ENCODE measurements around the gene MRPL24.

MRPL24 gene

DNA sequence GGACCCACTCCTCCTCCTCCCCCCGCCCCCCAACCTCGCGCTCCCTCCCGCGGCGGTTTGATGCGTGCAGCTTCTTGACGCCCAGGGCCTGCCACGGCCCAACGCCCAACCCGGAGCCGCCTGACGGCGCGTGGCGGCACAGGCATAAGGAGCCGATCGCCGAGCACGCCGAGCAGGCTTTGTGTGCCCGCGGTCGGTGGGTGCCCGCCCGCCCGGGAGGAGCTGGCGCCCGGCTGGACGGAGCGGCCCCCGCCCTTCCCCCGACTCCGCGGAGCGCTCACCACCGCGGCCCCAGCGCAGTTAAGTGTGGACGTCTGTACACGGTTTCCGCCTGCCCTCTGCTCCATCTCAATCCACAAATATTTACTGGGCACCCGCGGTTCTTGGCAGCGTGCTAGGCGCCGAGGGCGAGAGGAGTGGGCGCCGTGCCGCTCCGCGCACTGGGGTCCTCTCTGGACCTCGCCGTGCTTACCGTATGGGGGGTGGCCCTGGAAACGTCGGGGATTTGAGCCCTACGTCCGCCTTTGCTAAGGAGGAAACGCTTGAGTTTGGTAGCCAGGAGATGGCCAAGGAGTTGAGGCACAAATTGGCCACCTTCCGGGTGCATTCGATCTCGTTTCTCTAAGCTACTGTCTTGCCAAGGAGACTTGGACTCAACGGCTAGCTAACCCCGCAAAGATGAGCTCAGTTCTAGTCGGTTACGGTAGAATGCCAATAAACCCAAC, 11.0 kb upstream of the MRPL24 start (continued):
- TF ChIP-seq, protein P1, sequence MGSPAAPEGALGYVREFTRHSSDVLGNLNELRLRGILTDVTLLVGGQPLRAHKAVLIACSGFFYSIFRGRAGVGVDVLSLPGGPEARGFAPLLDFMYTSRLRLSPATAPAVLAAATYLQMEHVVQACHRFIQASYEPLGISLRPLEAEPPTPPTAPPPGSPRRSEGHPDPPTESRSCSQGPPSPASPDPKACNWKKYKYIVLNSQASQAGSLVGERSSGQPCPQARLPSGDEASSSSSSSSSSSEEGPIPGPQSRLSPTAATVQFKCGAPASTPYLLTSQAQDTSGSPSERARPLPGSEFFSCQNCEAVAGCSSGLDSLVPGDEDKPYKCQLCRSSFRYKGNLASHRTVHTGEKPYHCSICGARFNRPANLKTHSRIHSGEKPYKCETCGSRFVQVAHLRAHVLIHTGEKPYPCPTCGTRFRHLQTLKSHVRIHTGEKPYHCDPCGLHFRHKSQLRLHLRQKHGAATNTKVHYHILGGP (tag by site-specific recombination; IDR thresholded peaks at IDR 0.05), result no peak
- TF ChIP-seq ZFP69B (tag by site-specific recombination; IDR thresholded peaks at IDR 0.05) (no peak), ZNF558 (tag by site-specific recombination; IDR thresholded peaks at IDR 0.05) (no peak), KLF10 (tag by site-specific recombination; IDR thresholded peaks at IDR 0.05) (peak; percentile 63; the same call in 1 of the 2 replicates), ZNF658 (tag by site-specific recombination; IDR thresholded peaks at IDR 0.05) (no peak), ZNF624 (tag by site-specific recombination; IDR thresholded peaks at IDR 0.05) (no peak), ZNF302 (tag by site-specific recombination; IDR thresholded peaks at IDR 0.05; ENCODE audit: low read depth) (no peak), RBAK (tag by site-specific recombination; IDR thresholded peaks at IDR 0.05) (no peak), ZNF404 (tag by site-specific recombination; IDR thresholded peaks at IDR 0.05) (no peak), ZNF223 (tag by site-specific recombination; IDR thresholded peaks at IDR 0.05) (no peak), ZNF571 (tag by site-specific recombination; IDR thresholded peaks at IDR 0.05) (no peak), ZNF626 (tag by site-specific recombination; IDR thresholded peaks at IDR 0.05) (no peak), SP7 (tag by site-specific recombination; IDR thresholded peaks at IDR 0.05) (no peak; the same call in 1 of the 2 replicates), ZNF777 (tag by site-specific recombination; IDR thresholded peaks at IDR 0.05; ENCODE audit: borderline replicate concordance) (peak; percentile 88; the same call in 1 of the 2 replicates), ZNF211 (tag by site-specific recombination; IDR thresholded peaks at IDR 0.05; ENCODE audit: low read depth) (no peak), GFI1B (tag by site-specific recombination; IDR thresholded peaks at IDR 0.05) (no peak), ZBTB21 (tag by site-specific recombination; IDR thresholded peaks at IDR 0.05) (no peak), HOXC10 (CRISPR knock-in tag; IDR thresholded peaks at IDR 0.05) (no peak), ZBTB1 (tag by site-specific recombination; IDR thresholded peaks at IDR 0.05) (no peak), ZNF529 (tag by site-specific recombination; IDR thresholded peaks at IDR 0.05; ENCODE audit: insufficient replicate concordance) (no peak), ZNF600 (tag by site-specific recombination; IDR thresholded peaks at IDR 0.05) (peak; percentile 78), GLI2 (tag by site-specific recombination; IDR thresholded peaks at IDR 0.05; ENCODE audit: borderline replicate concordance, low read depth) (no peak), ZNF677 (tag by site-specific recombination; IDR thresholded peaks at IDR 0.05) (no peak), KLF7 (tag by site-specific recombination; IDR thresholded peaks at IDR 0.05; ENCODE audit: borderline replicate concordance) (peak; percentile 59; the same call in 1 of the 2 replicates), ZNF585B (tag by site-specific recombination; IDR thresholded peaks at IDR 0.05) (no peak)
- TF ChIP-seq, protein P2, sequence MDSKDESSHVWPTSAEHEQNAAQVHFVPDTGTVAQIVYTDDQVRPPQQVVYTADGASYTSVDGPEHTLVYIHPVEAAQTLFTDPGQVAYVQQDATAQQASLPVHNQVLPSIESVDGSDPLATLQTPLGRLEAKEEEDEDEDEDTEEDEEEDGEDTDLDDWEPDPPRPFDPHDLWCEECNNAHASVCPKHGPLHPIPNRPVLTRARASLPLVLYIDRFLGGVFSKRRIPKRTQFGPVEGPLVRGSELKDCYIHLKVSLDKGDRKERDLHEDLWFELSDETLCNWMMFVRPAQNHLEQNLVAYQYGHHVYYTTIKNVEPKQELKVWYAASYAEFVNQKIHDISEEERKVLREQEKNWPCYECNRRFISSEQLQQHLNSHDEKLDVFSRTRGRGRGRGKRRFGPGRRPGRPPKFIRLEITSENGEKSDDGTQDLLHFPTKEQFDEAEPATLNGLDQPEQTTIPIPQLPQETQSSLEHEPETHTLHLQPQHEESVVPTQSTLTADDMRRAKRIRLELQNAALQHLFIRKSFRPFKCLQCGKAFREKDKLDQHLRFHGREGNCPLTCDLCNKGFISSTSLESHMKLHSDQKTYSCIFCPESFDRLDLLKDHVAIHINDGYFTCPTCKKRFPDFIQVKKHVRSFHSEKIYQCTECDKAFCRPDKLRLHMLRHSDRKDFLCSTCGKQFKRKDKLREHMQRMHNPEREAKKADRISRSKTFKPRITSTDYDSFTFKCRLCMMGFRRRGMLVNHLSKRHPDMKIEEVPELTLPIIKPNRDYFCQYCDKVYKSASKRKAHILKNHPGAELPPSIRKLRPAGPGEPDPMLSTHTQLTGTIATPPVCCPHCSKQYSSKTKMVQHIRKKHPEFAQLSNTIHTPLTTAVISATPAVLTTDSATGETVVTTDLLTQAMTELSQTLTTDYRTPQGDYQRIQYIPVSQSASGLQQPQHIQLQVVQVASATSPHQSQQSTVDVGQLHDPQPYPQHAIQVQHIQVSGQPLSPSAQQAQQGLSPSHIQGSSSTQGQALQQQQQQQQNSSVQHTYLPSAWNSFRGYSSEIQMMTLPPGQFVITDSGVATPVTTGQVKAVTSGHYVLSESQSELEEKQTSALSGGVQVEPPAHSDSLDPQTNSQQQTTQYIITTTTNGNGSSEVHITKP (tag by site-specific recombination; IDR thresholded peaks at IDR 0.05), result no peak
- TF ChIP-seq, protein P3, sequence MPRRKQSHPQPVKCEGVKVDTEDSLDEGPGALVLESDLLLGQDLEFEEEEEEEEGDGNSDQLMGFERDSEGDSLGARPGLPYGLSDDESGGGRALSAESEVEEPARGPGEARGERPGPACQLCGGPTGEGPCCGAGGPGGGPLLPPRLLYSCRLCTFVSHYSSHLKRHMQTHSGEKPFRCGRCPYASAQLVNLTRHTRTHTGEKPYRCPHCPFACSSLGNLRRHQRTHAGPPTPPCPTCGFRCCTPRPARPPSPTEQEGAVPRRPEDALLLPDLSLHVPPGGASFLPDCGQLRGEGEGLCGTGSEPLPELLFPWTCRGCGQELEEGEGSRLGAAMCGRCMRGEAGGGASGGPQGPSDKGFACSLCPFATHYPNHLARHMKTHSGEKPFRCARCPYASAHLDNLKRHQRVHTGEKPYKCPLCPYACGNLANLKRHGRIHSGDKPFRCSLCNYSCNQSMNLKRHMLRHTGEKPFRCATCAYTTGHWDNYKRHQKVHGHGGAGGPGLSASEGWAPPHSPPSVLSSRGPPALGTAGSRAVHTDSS (tag by site-specific recombination; IDR thresholded peaks at IDR 0.05), result peak; percentile 64; the same call in 1 of the 2 replicates
- TF ChIP-seq, protein P4, sequence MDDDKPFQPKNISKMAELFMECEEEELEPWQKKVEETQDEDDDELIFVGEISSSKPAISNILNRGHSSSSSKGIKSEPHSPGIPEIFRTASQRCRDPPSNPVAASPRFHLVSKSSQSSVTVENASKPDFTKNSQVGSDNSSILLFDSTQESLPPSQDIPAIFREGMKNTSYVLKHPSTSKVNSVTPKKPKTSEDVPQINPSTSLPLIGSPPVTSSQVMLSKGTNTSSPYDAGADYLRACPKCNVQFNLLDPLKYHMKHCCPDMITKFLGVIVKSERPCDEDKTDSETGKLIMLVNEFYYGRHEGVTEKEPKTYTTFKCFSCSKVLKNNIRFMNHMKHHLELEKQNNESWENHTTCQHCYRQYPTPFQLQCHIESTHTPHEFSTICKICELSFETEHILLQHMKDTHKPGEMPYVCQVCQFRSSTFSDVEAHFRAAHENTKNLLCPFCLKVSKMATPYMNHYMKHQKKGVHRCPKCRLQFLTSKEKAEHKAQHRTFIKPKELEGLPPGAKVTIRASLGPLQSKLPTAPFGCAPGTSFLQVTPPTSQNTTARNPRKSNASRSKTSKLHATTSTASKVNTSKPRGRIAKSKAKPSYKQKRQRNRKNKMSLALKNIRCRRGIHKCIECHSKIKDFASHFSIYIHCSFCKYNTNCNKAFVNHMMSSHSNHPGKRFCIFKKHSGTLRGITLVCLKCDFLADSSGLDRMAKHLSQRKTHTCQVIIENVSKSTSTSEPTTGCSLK (tag by site-specific recombination; IDR thresholded peaks at IDR 0.05), result no peak
- TF ChIP-seq, protein P5, sequence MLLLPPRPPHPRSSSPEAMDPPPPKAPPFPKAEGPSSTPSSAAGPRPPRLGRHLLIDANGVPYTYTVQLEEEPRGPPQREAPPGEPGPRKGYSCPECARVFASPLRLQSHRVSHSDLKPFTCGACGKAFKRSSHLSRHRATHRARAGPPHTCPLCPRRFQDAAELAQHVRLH (tag by site-specific recombination; IDR thresholded peaks at IDR 0.05), result peak; percentile 46
- TF ChIP-seq, protein P6, sequence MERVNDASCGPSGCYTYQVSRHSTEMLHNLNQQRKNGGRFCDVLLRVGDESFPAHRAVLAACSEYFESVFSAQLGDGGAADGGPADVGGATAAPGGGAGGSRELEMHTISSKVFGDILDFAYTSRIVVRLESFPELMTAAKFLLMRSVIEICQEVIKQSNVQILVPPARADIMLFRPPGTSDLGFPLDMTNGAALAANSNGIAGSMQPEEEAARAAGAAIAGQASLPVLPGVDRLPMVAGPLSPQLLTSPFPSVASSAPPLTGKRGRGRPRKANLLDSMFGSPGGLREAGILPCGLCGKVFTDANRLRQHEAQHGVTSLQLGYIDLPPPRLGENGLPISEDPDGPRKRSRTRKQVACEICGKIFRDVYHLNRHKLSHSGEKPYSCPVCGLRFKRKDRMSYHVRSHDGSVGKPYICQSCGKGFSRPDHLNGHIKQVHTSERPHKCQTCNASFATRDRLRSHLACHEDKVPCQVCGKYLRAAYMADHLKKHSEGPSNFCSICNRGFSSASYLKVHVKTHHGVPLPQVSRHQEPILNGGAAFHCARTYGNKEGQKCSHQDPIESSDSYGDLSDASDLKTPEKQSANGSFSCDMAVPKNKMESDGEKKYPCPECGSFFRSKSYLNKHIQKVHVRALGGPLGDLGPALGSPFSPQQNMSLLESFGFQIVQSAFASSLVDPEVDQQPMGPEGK (tag by site-specific recombination; IDR thresholded peaks at IDR 0.05), result peak; percentile 88

Measured in HEK293 (cell line).